ENCODE results near the gene OR14I1.

OR14I1 gene

DNA sequence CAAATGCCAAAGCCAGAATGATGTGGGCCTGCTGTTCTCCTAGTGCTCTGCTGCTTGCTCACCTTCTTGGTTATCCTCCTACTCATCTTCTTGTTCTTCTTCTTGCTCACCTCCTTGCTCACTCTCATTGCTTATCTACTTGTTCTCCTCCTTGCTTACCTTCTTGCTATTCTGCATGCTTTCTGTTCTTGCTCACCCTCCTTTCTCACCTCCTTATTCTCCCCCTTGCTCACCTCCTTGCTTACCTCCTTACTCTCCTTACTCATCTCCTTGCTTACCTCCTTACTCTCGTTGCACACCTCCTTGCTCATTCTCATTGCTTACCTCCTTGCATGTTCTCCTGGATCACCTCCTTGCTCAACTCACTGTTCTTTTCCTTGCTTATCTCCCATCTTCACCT, at the start of gene OR14I1:
OR14I1 (minus strand) TSS at position 53 of the 400 bp plus-strand sequence.
- DNase-seq (ENCODE audit: low read depth in 2 of 2): no peak

- no peak for DNase-seq (ENCODE audit: low read depth in 2 of 2)
Measured at GRCh38 chr1:248751635-248752034, 49.1 kb upstream of the OR14I1 start.

- DNase-seq (ENCODE audit: low read depth in 2 of 2): no peak
Measured at GRCh38 chr1:248751142-248751541, 48.6 kb upstream of the OR14I1 start.

DNA sequence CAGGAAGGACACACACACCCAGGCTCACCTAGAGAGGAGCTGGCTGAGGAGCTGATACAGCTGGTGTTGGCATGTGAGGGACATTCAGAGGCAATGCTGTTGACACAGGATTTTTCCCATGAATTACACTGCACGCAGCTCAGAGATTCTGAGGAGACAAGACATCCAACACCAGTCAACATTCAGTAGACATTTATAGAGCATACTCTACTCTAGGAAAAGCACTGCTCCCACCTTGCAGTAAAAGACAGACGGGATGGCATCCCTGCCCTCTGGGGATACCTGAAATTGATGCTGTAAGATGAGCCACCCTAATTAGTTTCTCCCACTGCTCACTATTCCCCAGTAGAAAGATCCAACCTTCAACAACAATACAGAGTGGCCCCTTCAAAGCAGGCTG, 47.9 kb upstream of the OR14I1 start:
- no peak for DNase-seq (ENCODE audit: low read depth in 2 of 2)

DNA sequence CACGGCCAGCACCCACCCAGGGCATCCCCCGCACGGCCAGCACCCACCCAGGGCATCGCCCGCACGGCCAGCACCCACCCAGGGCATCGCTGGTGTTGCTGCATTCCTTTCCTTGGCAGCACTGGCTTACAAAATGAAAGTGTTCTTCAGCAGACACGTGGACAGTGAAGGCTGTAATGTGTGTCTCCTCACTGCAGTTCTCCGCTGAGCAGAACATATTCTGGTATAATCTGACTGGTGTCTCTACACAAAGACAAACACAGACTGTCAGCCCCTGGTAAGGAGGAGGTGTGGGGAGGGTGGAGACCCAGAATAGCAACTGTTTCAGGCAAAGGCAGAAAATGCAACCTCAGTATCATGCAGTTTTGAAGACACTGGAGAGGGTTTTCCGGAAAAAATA, 45.6 kb upstream of the OR14I1 start:
- no peak for DNase-seq (ENCODE audit: low read depth in 2 of 2)

DNA sequence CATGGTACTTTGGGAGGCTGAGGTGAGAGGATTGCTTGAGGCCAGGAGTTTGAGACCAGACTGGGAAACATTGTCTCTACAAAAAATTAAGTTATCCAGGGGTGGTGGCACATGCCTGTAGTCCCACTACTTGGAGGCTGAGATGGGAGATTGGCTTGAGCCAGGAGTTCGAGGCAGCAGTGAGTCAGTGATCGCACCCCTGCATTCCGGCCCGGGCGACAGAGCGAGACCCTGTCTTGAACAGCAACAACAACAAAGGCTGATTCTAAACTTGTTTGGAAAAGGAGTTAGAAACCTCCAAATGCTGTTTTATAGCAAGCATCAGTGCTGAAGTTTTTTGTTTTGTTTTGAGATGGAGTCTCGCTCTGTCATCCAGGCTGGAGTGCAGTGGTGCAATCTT, 38.3 kb upstream of the OR14I1 start:
- DNase-seq (ENCODE audit: low read depth in 2 of 2): no peak

- no peak for DNase-seq (ENCODE audit: low read depth in 2 of 2)
Measured at GRCh38 chr1:248739572-248740205, 37.1 kb upstream of the OR14I1 start.

GRCh38 chr1:248737457-248737856, 34.9 kb upstream of the OR14I1 start:
- DNase-seq (ENCODE audit: low read depth in 2 of 2): no peak

GRCh38 chr1:248736977-248737376, 34.4 kb upstream of the OR14I1 start:
- no peak for DNase-seq (ENCODE audit: low read depth in 2 of 2)

- DNase-seq (ENCODE audit: low read depth in 2 of 2): no peak
Measured at GRCh38 chr1:248733566-248733965, 31.0 kb upstream of the OR14I1 start.

DNA sequence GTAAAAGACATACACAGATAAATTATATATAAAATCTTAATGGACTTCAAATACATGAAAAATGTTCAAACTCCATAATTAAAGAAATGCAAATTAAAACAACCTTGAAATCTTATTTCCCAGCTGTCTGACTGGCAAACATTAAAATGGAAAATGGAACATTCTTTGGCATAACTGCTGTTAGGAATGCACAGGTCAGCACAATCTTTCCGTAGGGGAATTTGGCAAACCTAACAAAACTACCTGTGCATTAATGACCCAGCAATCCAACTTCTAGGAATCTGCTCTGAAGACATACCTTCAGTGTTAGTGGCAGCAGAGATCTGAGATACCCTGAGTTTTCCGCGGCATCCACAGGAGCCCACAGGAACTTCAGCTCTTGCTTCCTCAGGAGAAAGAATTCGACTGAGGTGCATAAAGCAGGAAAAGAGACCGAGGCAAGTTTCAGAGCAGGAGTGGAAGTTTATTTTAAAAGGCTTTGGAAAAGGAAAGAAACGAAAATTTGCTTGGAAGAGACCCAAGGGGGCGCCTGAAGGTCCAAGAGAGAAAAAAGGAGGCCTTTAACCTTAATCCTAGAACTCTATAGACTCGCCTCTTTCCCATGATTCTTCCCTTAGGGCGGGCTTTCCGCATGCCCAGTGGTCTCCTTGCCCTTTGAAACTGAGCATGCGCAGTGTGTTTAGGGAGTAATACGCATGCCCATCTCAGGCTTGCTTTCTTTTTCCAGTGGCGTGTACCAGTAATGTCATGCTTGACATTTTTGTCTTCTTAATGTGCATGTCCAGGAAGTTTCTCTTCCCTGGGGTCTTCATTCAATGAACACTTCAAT, 28.2 kb upstream of the OR14I1 start:
- DNase-seq (ENCODE audit: low read depth in 2 of 2): no peak

GRCh38 chr1:248714248-248714647, 11.7 kb upstream of the OR14I1 start:
- DNase-seq (ENCODE audit: low read depth in 2 of 2): no peak

DNA sequence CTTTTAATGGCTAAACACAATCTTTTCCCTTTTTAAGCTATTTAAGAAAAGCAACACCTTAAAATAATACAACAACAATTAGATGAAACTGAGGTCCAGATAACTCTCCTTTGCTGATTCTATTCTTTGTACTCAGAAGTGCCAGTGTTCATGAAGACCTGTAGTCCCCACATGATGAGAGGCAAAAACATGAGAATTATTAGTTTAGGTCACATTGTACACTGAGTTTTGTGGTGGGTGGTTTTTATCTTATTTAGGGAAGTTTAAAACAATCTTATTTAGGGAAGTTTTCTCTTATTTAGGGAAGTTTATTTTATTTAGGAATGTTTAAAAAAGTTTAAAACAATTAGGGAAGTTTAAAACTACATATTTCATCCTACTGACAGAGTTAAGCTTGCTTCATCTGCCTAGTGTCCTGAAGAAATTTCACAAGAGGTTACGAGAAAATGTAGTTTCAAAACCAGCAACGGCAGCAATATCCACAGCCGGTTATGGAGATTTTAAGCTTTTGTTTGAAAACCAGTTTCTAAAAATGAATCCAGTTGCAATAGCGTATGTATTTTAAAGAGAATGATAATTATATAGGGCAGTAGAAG, 7.8 kb upstream of the OR14I1 start:
- no peak for DNase-seq (ENCODE audit: low read depth in 2 of 2)

DNA sequence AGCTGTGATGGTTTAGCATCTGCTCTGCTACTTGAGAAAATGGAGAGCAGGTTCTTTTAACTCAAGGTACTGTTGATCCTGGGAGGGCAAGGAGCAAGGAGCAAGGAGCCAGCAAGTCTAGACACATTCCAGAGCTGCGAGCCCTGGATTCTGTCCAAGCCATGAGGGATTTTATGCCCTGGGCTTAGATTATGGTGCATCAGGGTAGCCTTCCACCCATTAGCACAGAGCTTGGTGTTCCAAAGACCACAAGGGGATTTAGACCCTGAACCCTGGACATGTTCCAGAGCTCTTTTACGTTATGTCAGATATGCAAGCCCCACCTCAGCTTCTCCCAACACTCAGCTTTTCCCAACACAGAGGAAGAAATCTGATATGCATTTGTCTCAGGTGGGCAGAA, 2.0 kb upstream of the OR14I1 start:
- DNase-seq (ENCODE audit: low read depth in 2 of 2): no peak

- no peak for DNase-seq (ENCODE audit: low read depth in 2 of 2)
Measured at GRCh38 chr1:248703674-248704073, 1.1 kb upstream of the OR14I1 start.

DNA sequence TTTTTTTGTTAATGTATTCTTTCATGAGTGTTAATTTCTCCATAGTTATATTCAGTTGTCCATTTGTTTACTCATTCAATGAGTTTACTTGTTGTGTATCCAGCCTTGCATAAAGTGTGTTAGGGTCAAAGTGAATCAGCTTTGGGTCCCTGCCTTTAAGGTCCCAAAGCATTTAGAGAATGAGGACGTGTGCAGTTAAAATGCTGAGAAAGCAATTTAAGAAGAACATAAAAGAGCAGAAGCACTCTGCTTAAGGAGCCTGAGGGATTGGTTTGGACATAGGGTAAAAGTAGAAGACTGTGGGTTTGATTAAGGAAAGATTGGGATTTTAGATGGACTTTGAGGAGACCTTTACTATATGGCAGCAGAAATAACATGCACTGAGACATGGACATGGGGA, 3.5 kb downstream of the OR14I1 start:
- DNase-seq (ENCODE audit: low read depth in 2 of 2): no peak

GRCh38 chr1:248697907-248698306, 4.7 kb downstream of the OR14I1 start:
- no peak for DNase-seq (ENCODE audit: low read depth in 2 of 2)

DNA sequence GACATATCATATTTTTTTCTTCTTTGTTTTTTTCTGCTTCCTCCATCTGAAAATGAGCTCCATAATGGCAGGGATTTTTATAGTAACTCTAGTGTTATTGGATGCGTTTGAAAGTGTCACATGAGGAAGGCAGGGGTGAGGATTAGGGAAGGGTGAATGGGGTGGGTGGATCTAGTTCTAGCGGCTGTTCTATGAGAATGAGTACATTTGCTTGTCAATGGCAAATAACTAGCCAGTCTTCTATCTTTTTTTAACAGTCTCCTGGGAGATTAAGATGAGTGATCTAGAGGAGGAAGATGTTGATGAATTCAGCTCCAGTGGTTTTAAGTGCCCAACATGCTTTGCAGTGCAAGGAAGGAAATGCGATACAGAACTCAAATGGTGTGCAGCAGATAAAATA, 5.8 kb downstream of the OR14I1 start:
- DNase-seq (ENCODE audit: low read depth in 2 of 2): no peak

GRCh38 chr1:248696261-248696660, 6.3 kb downstream of the OR14I1 start:
- DNase-seq (ENCODE audit: low read depth in 2 of 2): no peak

- no peak for DNase-seq (ENCODE audit: low read depth in 2 of 2)
Measured at GRCh38 chr1:248695451-248696132, 7.0 kb downstream of the OR14I1 start.

GRCh38 chr1:248691567-248692155, 10.9 kb downstream of the OR14I1 start:
- no peak for DNase-seq (ENCODE audit: low read depth in 2 of 2)

All from stimulated activated CD4-positive, alpha-beta T cell treated with anti-CD3 and anti-CD28 coated beads, Interleukin-1b, Interleukin-23, amount 100 ng/mL, for 4 hours (primary cell).